Activated T-helper 1 cell treated with anti-CD3 and anti-CD28 coated beads, Interleukin-12 subunit alpha, Interleukin-12 subunit beta, Interleukin-2, Interleukin-4 antibody, amounts not matched to agents 30 ng/mL and 10 ng/mL and 1 ng/mL, durations not matched to agents 14 hours and 24 hours and 36 hours (primary cell): ENCODE data around the gene TMEM41B. TPM values are rescaled to one million over a fixed set of nuclear protein-coding genes. Genes with fewer than 3 reads are reported as not detected.
A peak's percentile ranks its signal among the peaks of the same experiment; 100 is the strongest.
"Not testable (repeated sequence)": the region's sequence is repeated elsewhere in the genome, so short reads cannot be mapped to it uniquely, and the experiment has no call there.

ENCODE experiments used
- DNase-seq: peaks from one replicate; pipeline ENCODE4 v3.0.0; 2021; ENCODE audit warnings: low spot score
- H3K27ac Mint-ChIP-seq: one replicate; pipeline ENCODE4 v1.8.0; 2021; ENCODE audit warnings: mild to moderate bottlenecking, mixed read lengths
- H3K27me3 Mint-ChIP-seq: one replicate; pipeline ENCODE4 v1.8.0; 2022; ENCODE audit warnings: mild to moderate bottlenecking, moderate library complexity, mixed read lengths; ENCODE audit not compliant: insufficient read depth
- H3K36me3 Mint-ChIP-seq: one replicate; pipeline ENCODE4 v1.8.0; 2021; ENCODE audit warnings: low read depth, mixed read lengths
- H3K4me1 Mint-ChIP-seq: one replicate; pipeline ENCODE4 v1.8.0; 2021; ENCODE audit warnings: low read depth, mixed read lengths
- H3K4me3 Mint-ChIP-seq: one replicate; pipeline ENCODE4 v1.8.0; 2021; ENCODE audit warnings: mild to moderate bottlenecking, moderate library complexity, mixed read lengths
- H3K9me3 Mint-ChIP-seq: one replicate; pipeline ENCODE4 v1.8.0; 2021; ENCODE audit warnings: mixed read lengths
- intact Hi-C: fragments of 100-400 bp; cut with micrococcal nuclease; formaldehyde crosslinking; loops from one replicate; pipeline ENCODE4 v1.15.1; 2024
- total RNA-seq: library from RNA; stranded (reverse); gene quantifications from 2 replicates; pipeline ENCODE4 v1.2.3, GENCODE V29; 2022

Gene TMEM41B
- total RNA-seq, result 26.1 and 28.8 TPM in 2 replicates

GRCh38 chr11:9314291-9315077, at the start of gene TMEM41B:
TMEM41B (minus strand) TSS chr11:9314593; CDS start chr11:9314441, 152 bp downstream.
- Mint-ChIP-seq H3K36me3 (peaks cover 12% of the 10 kb centered on the region), H3K4me1 (peaks cover 37% of the 10 kb centered on the region), H3K9me3 (no peaks in the 10 kb centered on the region), H3K4me3 (peak within 1 kb of the TSS; percentile 99), H3K27me3 (peaks cover 11% of the 10 kb centered on the region), H3K27ac (peak within 1 kb of the TSS; percentile 97)
- DNase-seq, result peak; percentile 98
- intact Hi-C loops, result loop anchor here (1.0 to 2.0 kb wide), 15 partner anchors 30 to 1494 kb away; partner anchors contain the start of genes EIF4G2, IPO7, TMEM9B and WEE1

- Mint-ChIP-seq H3K27me3 (peaks cover 8% of the 10 kb centered on the region), H3K9me3 (no peaks in the 10 kb centered on the region), H3K4me1 (peaks cover 28% of the 10 kb centered on the region), H3K27ac (no peak overlapping the region), H3K36me3 (no peaks in the 10 kb centered on the region), H3K4me3 (no peak overlapping the region)
- DNase-seq, result no peak
- intact Hi-C loops, result loop anchor here (5.0 kb wide), 3 partner anchors 360 to 1180 kb away; partner anchors contain the start of genes NRIP3 and RNF141
These were observed 48.0 kb upstream of the TMEM41B start for GRCh38 chr11:9362393-9362863.

GRCh38 chr11:9360862-9361622, 46.6 kb upstream of the TMEM41B start:
- H3K4me3 Mint-ChIP-seq, H3K9me3 Mint-ChIP-seq, DNase-seq, H3K36me3 Mint-ChIP-seq, H3K27ac Mint-ChIP-seq: not testable (repeated sequence)
- intact Hi-C loops, result loop anchor here (5.0 kb wide), 3 partner anchors 359 to 1181 kb away; partner anchors contain the start of genes NRIP3 and RNF141
- peaks cover 11% of the 10 kb centered on the region for H3K27me3 Mint-ChIP-seq
- peaks cover 28% of the 10 kb centered on the region for H3K4me1 Mint-ChIP-seq

GRCh38 chr11:9357041-9357440, 42.6 kb upstream of the TMEM41B start:
- Mint-ChIP-seq H3K4me1 (peaks cover 6% of the 10 kb centered on the region), H3K9me3 (no peaks in the 10 kb centered on the region), H3K27me3 (peaks cover 8% of the 10 kb centered on the region), H3K27ac (no peak overlapping the region), H3K4me3 (no peak overlapping the region), H3K36me3 (no peaks in the 10 kb centered on the region)
- DNase-seq, result no peak
- intact Hi-C loops, result no loop called here

GRCh38 chr11:9351321-9351881, 37.0 kb upstream of the TMEM41B start:
- peaks cover 15% of the 10 kb centered on the region for H3K4me1 Mint-ChIP-seq
- no peak overlapping the region for H3K27ac Mint-ChIP-seq
- no peak overlapping the region for H3K4me3 Mint-ChIP-seq
- intact Hi-C loops, result no loop called here
- no peaks in the 10 kb centered on the region for H3K9me3 Mint-ChIP-seq
- no peak for DNase-seq
- H3K27me3 Mint-ChIP-seq, result peaks cover 14% of the 10 kb centered on the region
- no peaks in the 10 kb centered on the region for H3K36me3 Mint-ChIP-seq

GRCh38 chr11:9347779-9348178, 33.4 kb upstream of the TMEM41B start:
- Mint-ChIP-seq H3K4me1 (peaks cover 25% of the 10 kb centered on the region), H3K27me3 (peaks cover 13% of the 10 kb centered on the region)
- H3K27ac Mint-ChIP-seq, H3K4me3 Mint-ChIP-seq, DNase-seq, H3K9me3 Mint-ChIP-seq, H3K36me3 Mint-ChIP-seq, intact Hi-C loops: not testable (repeated sequence)

- Mint-ChIP-seq H3K27ac (peak overlapping the region; percentile 14), H3K9me3 (no peaks in the 10 kb centered on the region), H3K36me3 (no peaks in the 10 kb centered on the region), H3K27me3 (peaks cover 13% of the 10 kb centered on the region), H3K4me3 (no peak overlapping the region), H3K4me1 (peaks cover 25% of the 10 kb centered on the region)
- peak; percentile 2 for DNase-seq
- intact Hi-C loops, result no loop called here
These were observed 32.7 kb upstream of the TMEM41B start for GRCh38 chr11:9347100-9347499.

GRCh38 chr11:9344061-9344680, 29.8 kb upstream of the TMEM41B start:
- no peak for DNase-seq
- intact Hi-C loops, result loop anchor here (2.0 kb wide), 1 partner anchor 29 kb away; the partner anchor contains the start of gene TMEM41B
- Mint-ChIP-seq H3K4me3 (no peak overlapping the region), H3K4me1 (peaks cover 25% of the 10 kb centered on the region), H3K27me3 (peaks cover 11% of the 10 kb centered on the region), H3K27ac (no peak overlapping the region), H3K36me3 (no peaks in the 10 kb centered on the region), H3K9me3 (no peaks in the 10 kb centered on the region)

- peaks cover 10% of the 10 kb centered on the region for H3K4me1 Mint-ChIP-seq
These were observed 27.3 kb upstream of the TMEM41B start for GRCh38 chr11:9341638-9342178.

GRCh38 chr11:9332655-9333054, 18.3 kb upstream of the TMEM41B start:
- Mint-ChIP-seq H3K27me3 (no peaks in the 10 kb centered on the region), H3K9me3 (no peaks in the 10 kb centered on the region), H3K4me3 (no peak overlapping the region), H3K36me3 (no peaks in the 10 kb centered on the region), H3K4me1 (peaks cover 7% of the 10 kb centered on the region), H3K27ac (no peak overlapping the region)
- no peak for DNase-seq
- intact Hi-C loops, result no loop called here

More at GRCh38 chr11:9341638-9342178, 27.3 kb upstream of the TMEM41B start:
- H3K4me3 Mint-ChIP-seq, result no peak overlapping the region
- DNase-seq, result no peak
- intact Hi-C loops, result no loop called here
- no peaks in the 10 kb centered on the region for H3K9me3 Mint-ChIP-seq
- no peak overlapping the region for H3K27ac Mint-ChIP-seq
- H3K36me3 Mint-ChIP-seq, result no peaks in the 10 kb centered on the region
- peaks cover 4% of the 10 kb centered on the region for H3K27me3 Mint-ChIP-seq

GRCh38 chr11:9330387-9331384, 16.3 kb upstream of the TMEM41B start:
- Mint-ChIP-seq H3K9me3 (no peaks in the 10 kb centered on the region), H3K36me3 (no peaks in the 10 kb centered on the region)

More at GRCh38 chr11:9330387-9331384, 16.3 kb upstream of the TMEM41B start:
- intact Hi-C loops, result no loop called here
- H3K27ac Mint-ChIP-seq, result no peak overlapping the region
- no peak overlapping the region for H3K4me3 Mint-ChIP-seq
- H3K4me1 Mint-ChIP-seq, result peaks cover 7% of the 10 kb centered on the region
- DNase-seq, result no peak
- no peaks in the 10 kb centered on the region for H3K27me3 Mint-ChIP-seq
